OCI-LY1 (cell line): Measurements from ENCODE around the gene USP25.

Experiments used
- EZH2 ChIP-seq: fragments of 200-600 bp; sonication (generic), shearing (Covaris generic); IDR thresholded peaks from 2 replicates; pipeline ENCODE4 v1.8.0; 2017; ENCODE audit warnings: borderline replicate concordance, mixed run types, mild to moderate bottlenecking, antibody characterized with exemption, low read length, moderate library complexity, mixed read lengths
- TF ChIP-seq, protein P1 (sequence below): fragments of 200-600 bp; sonication (generic), shearing (Covaris generic); IDR thresholded peaks from 2 replicates; pipeline ENCODE4 v1.5.1; 2017; ENCODE audit warnings: mild to moderate bottlenecking, antibody characterized with exemption, low read length, moderate library complexity, mixed read lengths

DNA sequence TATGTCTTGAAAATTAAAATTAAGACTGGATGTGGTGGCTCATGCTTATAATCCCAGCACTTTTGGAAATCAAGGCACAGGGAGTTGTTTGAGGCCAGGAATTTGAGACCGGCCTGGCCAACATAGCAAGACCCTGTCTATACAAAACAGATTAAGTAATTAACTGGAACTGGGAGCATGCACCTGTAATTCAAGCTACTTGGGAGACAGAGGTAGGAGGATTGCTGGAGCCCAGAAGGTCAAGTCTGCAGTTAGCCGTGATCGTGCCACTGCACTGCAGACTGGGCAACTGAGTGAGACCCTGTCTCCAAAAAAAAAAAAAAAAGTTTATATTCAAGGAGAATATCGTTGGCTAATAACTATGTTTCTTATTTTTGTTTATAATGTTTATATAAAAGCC lies 139.2 kb downstream of the USP25 start:
- TF ChIP-seq, protein P1, sequence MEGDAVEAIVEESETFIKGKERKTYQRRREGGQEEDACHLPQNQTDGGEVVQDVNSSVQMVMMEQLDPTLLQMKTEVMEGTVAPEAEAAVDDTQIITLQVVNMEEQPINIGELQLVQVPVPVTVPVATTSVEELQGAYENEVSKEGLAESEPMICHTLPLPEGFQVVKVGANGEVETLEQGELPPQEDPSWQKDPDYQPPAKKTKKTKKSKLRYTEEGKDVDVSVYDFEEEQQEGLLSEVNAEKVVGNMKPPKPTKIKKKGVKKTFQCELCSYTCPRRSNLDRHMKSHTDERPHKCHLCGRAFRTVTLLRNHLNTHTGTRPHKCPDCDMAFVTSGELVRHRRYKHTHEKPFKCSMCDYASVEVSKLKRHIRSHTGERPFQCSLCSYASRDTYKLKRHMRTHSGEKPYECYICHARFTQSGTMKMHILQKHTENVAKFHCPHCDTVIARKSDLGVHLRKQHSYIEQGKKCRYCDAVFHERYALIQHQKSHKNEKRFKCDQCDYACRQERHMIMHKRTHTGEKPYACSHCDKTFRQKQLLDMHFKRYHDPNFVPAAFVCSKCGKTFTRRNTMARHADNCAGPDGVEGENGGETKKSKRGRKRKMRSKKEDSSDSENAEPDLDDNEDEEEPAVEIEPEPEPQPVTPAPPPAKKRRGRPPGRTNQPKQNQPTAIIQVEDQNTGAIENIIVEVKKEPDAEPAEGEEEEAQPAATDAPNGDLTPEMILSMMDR: no peak
- no peak for TF ChIP-seq EZH2
